Neuron (in vitro differentiated cells): Measurements from ENCODE around the gene ANKS6.

Experiments
- H2AFZ ChIP-seq: one replicate; pipeline ENCODE4 v1.6.1; 2013; ENCODE audit warnings: low read depth, mild to moderate bottlenecking, inconsistent platforms, low read length, moderate library complexity
- H3K27me3 ChIP-seq: one replicate; pipeline ENCODE4 v1.6.1; 2013; ENCODE audit warnings: low read length; ENCODE audit not compliant: insufficient read depth
- H3K36me3 ChIP-seq: one replicate; pipeline ENCODE4 v1.6.1; 2013; ENCODE audit warnings: low read length; ENCODE audit not compliant: insufficient read depth
- H3K4me1 ChIP-seq: one replicate; pipeline ENCODE4 v1.6.1; 2013; ENCODE audit warnings: low read length; ENCODE audit not compliant: insufficient read depth
- H3K4me3 ChIP-seq: 2 replicates; pipeline ENCODE4 v1.5.1; 2013; ENCODE audit warnings: mild to moderate bottlenecking, low read length, moderate library complexity
- H3K9me3 ChIP-seq: one replicate; pipeline ENCODE4 v1.6.1; 2013; ENCODE audit warnings: low read length

Gene ANKS6

GRCh38 chr9:98742325-98743280 lies 53.8 kb downstream of the ANKS6 start:
- no peaks in the 10 kb centered on the region for H3K27me3 ChIP-seq
- H3K4me1 ChIP-seq: no peaks in the 10 kb centered on the region
- H3K4me3 ChIP-seq: no peak overlapping the region
- no peak overlapping the region for H2AFZ ChIP-seq
- H3K9me3 ChIP-seq: peaks cover 4% of the 10 kb centered on the region
- H3K36me3 ChIP-seq: peaks cover 13% of the 10 kb centered on the region

- Histone ChIP-seq H3K4me3 (no peak overlapping the region), H3K36me3 (peaks cover 14% of the 10 kb centered on the region), H3K27me3 (no peaks in the 10 kb centered on the region), H3K9me3 (peaks cover 4% of the 10 kb centered on the region), H2AFZ (no peak overlapping the region), H3K4me1 (no peaks in the 10 kb centered on the region)
These were observed 56.0 kb downstream of the ANKS6 start for GRCh38 chr9:98740226-98740881.

GRCh38 chr9:98738741-98739140 lies 57.6 kb downstream of the ANKS6 start:
- Histone ChIP-seq H3K36me3 (peaks cover 18% of the 10 kb centered on the region), H2AFZ (no peak overlapping the region), H3K4me1 (no peaks in the 10 kb centered on the region), H3K27me3 (no peaks in the 10 kb centered on the region), H3K4me3 (no peak overlapping the region), H3K9me3 (peaks cover 4% of the 10 kb centered on the region)

- Histone ChIP-seq H3K9me3 (peaks cover 4% of the 10 kb centered on the region), H3K4me1 (no peaks in the 10 kb centered on the region), H2AFZ (no peak overlapping the region), H3K27me3 (no peaks in the 10 kb centered on the region), H3K36me3 (peaks cover 15% of the 10 kb centered on the region), H3K4me3 (no peak overlapping the region)
These were observed 60.1 kb downstream of the ANKS6 start for GRCh38 chr9:98736226-98736625.

GRCh38 chr9:98732801-98733200 lies 63.6 kb downstream of the ANKS6 start:
- Histone ChIP-seq H3K27me3 (no peaks in the 10 kb centered on the region), H2AFZ (no peak overlapping the region), H3K9me3 (no peaks in the 10 kb centered on the region), H3K4me1 (no peaks in the 10 kb centered on the region), H3K36me3 (peaks cover 12% of the 10 kb centered on the region), H3K4me3 (no peak overlapping the region)

GRCh38 chr9:98732091-98732490 lies 64.3 kb downstream of the ANKS6 start:
- Histone ChIP-seq H2AFZ (no peak overlapping the region), H3K9me3 (no peaks in the 10 kb centered on the region), H3K4me3 (no peak overlapping the region), H3K4me1 (no peaks in the 10 kb centered on the region), H3K36me3 (peaks cover 12% of the 10 kb centered on the region), H3K27me3 (no peaks in the 10 kb centered on the region)

- peaks cover 11% of the 10 kb centered on the region for H3K36me3 ChIP-seq
- H3K4me3 ChIP-seq: no peak overlapping the region
- H2AFZ ChIP-seq: no peak overlapping the region
- H3K27me3 ChIP-seq: no peaks in the 10 kb centered on the region
- H3K4me1 ChIP-seq: no peaks in the 10 kb centered on the region
- H3K9me3 ChIP-seq: no peaks in the 10 kb centered on the region
These were observed 65.5 kb downstream of the ANKS6 start for GRCh38 chr9:98730871-98731270.

- Histone ChIP-seq H3K4me3 (no peak overlapping the region), H3K4me1 (no peaks in the 10 kb centered on the region), H3K36me3 (no peaks in the 10 kb centered on the region), H2AFZ (no peak overlapping the region), H3K27me3 (peaks cover 2% of the 10 kb centered on the region), H3K9me3 (no peaks in the 10 kb centered on the region)
These were observed 67.9 kb downstream of the ANKS6 start for GRCh38 chr9:98728500-98728899.

GRCh38 chr9:98727428-98727827 lies 68.9 kb downstream of the ANKS6 start:
- no peaks in the 10 kb centered on the region for H3K9me3 ChIP-seq
- no peaks in the 10 kb centered on the region for H3K4me1 ChIP-seq
- H3K36me3 ChIP-seq: no peaks in the 10 kb centered on the region
- no peak overlapping the region for H2AFZ ChIP-seq
- peaks cover 3% of the 10 kb centered on the region for H3K27me3 ChIP-seq
- no peak overlapping the region for H3K4me3 ChIP-seq

- H3K9me3 ChIP-seq: no peaks in the 10 kb centered on the region
- H3K4me3 ChIP-seq: no peak overlapping the region
- no peaks in the 10 kb centered on the region for H3K36me3 ChIP-seq
- H2AFZ ChIP-seq: no peak overlapping the region
- peaks cover 3% of the 10 kb centered on the region for H3K27me3 ChIP-seq
- no peaks in the 10 kb centered on the region for H3K4me1 ChIP-seq
These were observed 69.6 kb downstream of the ANKS6 start for GRCh38 chr9:98726735-98727134.

- Histone ChIP-seq H3K4me3 (no peak overlapping the region), H2AFZ (no peak overlapping the region)
These were observed 71.4 kb downstream of the ANKS6 start for GRCh38 chr9:98724810-98725530.

GRCh38 chr9:98721643-98722042 lies 74.7 kb downstream of the ANKS6 start:
- Histone ChIP-seq H3K4me3 (no peak overlapping the region), H3K9me3 (no peaks in the 10 kb centered on the region), H3K4me1 (no peaks in the 10 kb centered on the region), H3K27me3 (peaks cover 5% of the 10 kb centered on the region), H3K36me3 (no peaks in the 10 kb centered on the region), H2AFZ (no peak overlapping the region)

More at GRCh38 chr9:98724810-98725530, 71.4 kb downstream of the ANKS6 start:
- Histone ChIP-seq H3K9me3 (no peaks in the 10 kb centered on the region), H3K27me3 (peaks cover 3% of the 10 kb centered on the region), H3K4me1 (no peaks in the 10 kb centered on the region), H3K36me3 (no peaks in the 10 kb centered on the region)

- no peaks in the 10 kb centered on the region for H3K9me3 ChIP-seq
- H2AFZ ChIP-seq: no peak overlapping the region
- H3K4me1 ChIP-seq: no peaks in the 10 kb centered on the region
- H3K4me3 ChIP-seq: no peak overlapping the region
- H3K27me3 ChIP-seq: peaks cover 14% of the 10 kb centered on the region
- no peaks in the 10 kb centered on the region for H3K36me3 ChIP-seq
These were observed 76.0 kb downstream of the ANKS6 start for GRCh38 chr9:98720402-98720801.
